Liver (tissue), 9 donors: Measurements from ENCODE around the gene MED31. TPM values are rescaled to one million over a fixed set of nuclear protein-coding genes. Genes with fewer than 3 reads are reported as not detected.

Source experiments
- DNase-seq: peaks from one replicate; pipeline ENCODE4 v3.0.0-alpha.2; 2017; ENCODE audit warnings: low spot score
- H3K27ac ChIP-seq, 2 donors: one replicate each; pipeline ENCODE4 v1.7.0; 2013; ENCODE audit warnings: inconsistent platforms in 2 of 2, low read length in 2 of 2, control low read depth in 1 of 2, low read depth in 1 of 2, mild to moderate bottlenecking in 1 of 2
- H3K27me3 ChIP-seq, 4 donors: one replicate each; pipeline versions ENCODE4 v1.6.1 to v1.7.0; 2013; ENCODE audit warnings: low read length in 3 of 4, inconsistent platforms in 1 of 4, mild to moderate bottlenecking in 1 of 4, moderate library complexity in 1 of 4; ENCODE audit not compliant: control insufficient read depth in 4 of 4, insufficient read depth in 4 of 4
- H3K36me3 ChIP-seq, 4 donors: one replicate each; pipeline versions ENCODE4 v1.6.1 to v1.7.0; 2013; ENCODE audit warnings: low read length in 3 of 4, mild to moderate bottlenecking in 3 of 4, low read depth in 1 of 4, moderate library complexity in 1 of 4; ENCODE audit not compliant: control insufficient read depth in 4 of 4, insufficient read depth in 3 of 4
- H3K4me1 ChIP-seq, 4 donors: one replicate each; pipeline versions ENCODE4 v1.6.1 to v1.7.0; 2013; ENCODE audit warnings: low read length in 3 of 4, mild to moderate bottlenecking in 3 of 4, moderate library complexity in 1 of 4; ENCODE audit not compliant: control insufficient read depth in 4 of 4, insufficient read depth in 4 of 4
- H3K4me3 ChIP-seq, 3 donors: one replicate each; pipeline versions ENCODE4 v1.6.1 to v1.7.0; 2013; ENCODE audit warnings: low read length in 3 of 3, control low read depth in 1 of 3, low read depth in 1 of 3, mild to moderate bottlenecking in 1 of 3
- H3K9ac ChIP-seq, 2 donors: one replicate each; pipeline ENCODE4 v1.7.0; 2013; ENCODE audit warnings: low read length in 2 of 2, mild to moderate bottlenecking in 2 of 2, moderate library complexity in 2 of 2, control low read depth in 1 of 2, low read depth in 1 of 2
- H3K9me3 ChIP-seq, 4 donors: one replicate each; pipeline versions ENCODE4 v1.6.1 to v1.7.0; 2013; ENCODE audit warnings: low read length in 3 of 4; ENCODE audit not compliant: control insufficient read depth in 4 of 4
- EGR1 ChIP-seq, 2 donors: IDR thresholded peaks; 2 replicates each; pipeline ENCODE4 v1.6.1; 2016 to 2018; ENCODE audit warnings: antibody characterized with exemption in 2 of 2, low read depth in 2 of 2
- GABPA ChIP-seq, 2 donors: IDR thresholded peaks in 1 of 2; conservative IDR thresholded peaks in 1 of 2; 2 replicates each; pipeline ENCODE4 v1.6.1; 2016; ENCODE audit warnings: antibody characterized with exemption in 2 of 2, mild to moderate bottlenecking in 1 of 2, moderate library complexity in 1 of 2
- HNF4A ChIP-seq, 2 donors: conservative IDR thresholded peaks; 2 replicates each; pipeline ENCODE4 v1.6.1; 2016; ENCODE audit warnings: antibody characterized with exemption in 2 of 2, mild to moderate bottlenecking in 2 of 2
- HNF4G ChIP-seq: IDR thresholded peaks from 2 replicates; pipeline ENCODE4 v1.6.1; 2016; ENCODE audit warnings: antibody characterized with exemption
- JUND ChIP-seq, 2 donors: IDR thresholded peaks; 2 replicates each; pipeline ENCODE4 v1.6.1; 2016; ENCODE audit warnings: antibody characterized with exemption in 2 of 2
- RAD21 ChIP-seq, 2 donors: IDR thresholded peaks; 2 replicates each; pipeline ENCODE4 v1.6.1; 2016; ENCODE audit warnings: antibody characterized with exemption in 2 of 2, mild to moderate bottlenecking in 2 of 2
- RXRA ChIP-seq, 2 donors: IDR thresholded peaks; 2 replicates each; pipeline ENCODE4 v1.6.1; 2017 to 2018; ENCODE audit warnings: antibody characterized with exemption in 2 of 2, mild to moderate bottlenecking in 1 of 2
- SP1 ChIP-seq: IDR thresholded peaks from 2 replicates; pipeline ENCODE4 v1.6.1; 2018; ENCODE audit warnings: antibody characterized with exemption, mild to moderate bottlenecking
- TAF1 ChIP-seq: conservative IDR thresholded peaks from 2 replicates; pipeline ENCODE4 v1.6.1; 2016; ENCODE audit warnings: antibody characterized with exemption, mild to moderate bottlenecking
- WGBS: extraction: QIAGEN DNeasy Blood & Tissue Kit; methylation state at CpG from one replicate; pipeline ENCODE4 v1.1.7; 2013; 5-methylcytosine and 5-hydroxymethylcytosine counted together
- polyA plus RNA-seq, 2 donors: library from polyadenylated mRNA; stranded (reverse) in 1 of 2; unstranded in 1 of 2; fragments of 200-250 nt in 1 of 2; fragments of >200 nt in 1 of 2; fragmentation: Nextera tagmentation in 1 of 2; extraction: Ambion mirVana in 1 of 2; gene quantifications; one replicate each; pipeline versions ENCODE4 v1.2.1 to v1.2.3, GENCODE V29; 2013 to 2015
- total RNA-seq, 2 donors: library from RNA; depleted of rRNA; stranded (reverse); fragments of >200 nt; gene quantifications; one replicate each; pipeline ENCODE4 v1.2.3, GENCODE V29; 2014
- TF ChIP-seq, protein P1 (sequence below): fragments of 150-350 bp; IDR thresholded peaks from 2 replicates; pipeline ENCODE4 v1.5.1; 2017; ENCODE audit warnings: improper control_type of control experiment, low read depth, low read length; ENCODE audit not compliant: missing input control
- TF ChIP-seq, protein P2 (sequence below): IDR thresholded peaks from 2 replicates; pipeline ENCODE4 v1.6.1; 2016; ENCODE audit warnings: antibody characterized with exemption
- TF ChIP-seq, protein P3 (sequence below): IDR thresholded peaks from 2 replicates; pipeline ENCODE4 v1.6.1; 2016; ENCODE audit warnings: antibody characterized with exemption, mild to moderate bottlenecking
- TF ChIP-seq, protein P4 (sequence below): IDR thresholded peaks from 2 replicates; pipeline ENCODE4 v1.6.1; 2016; ENCODE audit warnings: antibody characterized with exemption
- TF ChIP-seq, protein P5 (sequence below): IDR thresholded peaks from 2 replicates; pipeline ENCODE4 v1.6.1; 2016; ENCODE audit warnings: antibody characterized with exemption
- donor health status: healthy.
- donor health status: healthy.
- donor health status: healthy.
- donor health status: healthy.
- donor health status: healthy.

The MED31 gene
- total and polyA plus RNA-seq, 4 donors = 6.9 to 29.8 (median 8.7) TPM

DNA sequence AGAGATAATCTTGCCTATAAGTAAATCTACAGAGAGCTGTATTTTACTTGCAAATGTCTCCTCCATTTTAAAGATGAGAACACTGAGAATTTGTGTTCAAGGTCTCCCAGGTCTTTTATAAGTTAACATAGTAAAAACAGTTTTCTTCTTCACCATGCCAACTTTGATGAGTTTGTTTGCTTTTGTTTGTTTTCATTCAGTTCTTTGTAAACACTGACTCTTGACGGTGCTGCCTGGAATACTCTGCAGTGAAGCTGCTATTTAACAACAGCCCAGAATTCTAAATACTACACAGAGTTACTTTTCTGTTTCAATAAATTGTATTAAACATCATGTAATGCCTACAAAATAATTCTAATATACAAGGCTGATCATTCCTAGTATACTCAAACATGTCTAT is 53.7 kb downstream of the MED31 start:
- H3K27me3 ChIP-seq = no peaks in the 10 kb centered on the region
- WGBS = 36% methylated on average over 1 of the region's 1 CpG
- peaks cover 2 to 14% (median 8%) of the 10 kb centered on the region in 4 donors for H3K36me3 ChIP-seq
- no peaks in the 10 kb centered on the region for H3K9me3 ChIP-seq
- DNase-seq = no peak
- peak overlapping the region in 1 of 2 donors; percentile 24 for H3K9ac ChIP-seq
- H3K27ac ChIP-seq = no peak overlapping the region
- peaks cover 2 to 10% (median 6%) of the 10 kb centered on the region in 4 donors for H3K4me1 ChIP-seq
- TF ChIP-seq, protein P1, sequence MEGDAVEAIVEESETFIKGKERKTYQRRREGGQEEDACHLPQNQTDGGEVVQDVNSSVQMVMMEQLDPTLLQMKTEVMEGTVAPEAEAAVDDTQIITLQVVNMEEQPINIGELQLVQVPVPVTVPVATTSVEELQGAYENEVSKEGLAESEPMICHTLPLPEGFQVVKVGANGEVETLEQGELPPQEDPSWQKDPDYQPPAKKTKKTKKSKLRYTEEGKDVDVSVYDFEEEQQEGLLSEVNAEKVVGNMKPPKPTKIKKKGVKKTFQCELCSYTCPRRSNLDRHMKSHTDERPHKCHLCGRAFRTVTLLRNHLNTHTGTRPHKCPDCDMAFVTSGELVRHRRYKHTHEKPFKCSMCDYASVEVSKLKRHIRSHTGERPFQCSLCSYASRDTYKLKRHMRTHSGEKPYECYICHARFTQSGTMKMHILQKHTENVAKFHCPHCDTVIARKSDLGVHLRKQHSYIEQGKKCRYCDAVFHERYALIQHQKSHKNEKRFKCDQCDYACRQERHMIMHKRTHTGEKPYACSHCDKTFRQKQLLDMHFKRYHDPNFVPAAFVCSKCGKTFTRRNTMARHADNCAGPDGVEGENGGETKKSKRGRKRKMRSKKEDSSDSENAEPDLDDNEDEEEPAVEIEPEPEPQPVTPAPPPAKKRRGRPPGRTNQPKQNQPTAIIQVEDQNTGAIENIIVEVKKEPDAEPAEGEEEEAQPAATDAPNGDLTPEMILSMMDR = no peak
- TF ChIP-seq HNF4G (no peak), HNF4A (conservative IDR thresholded peaks at IDR 0.05) (no peak), TAF1 (no peak), RAD21 (IDR thresholded peaks at IDR 0.05) (no peak), GABPA (IDR thresholded peaks at IDR 0.05 in 1 of 2, conservative IDR thresholded peaks at IDR 0.05 in 1 of 2) (no peak), JUND (IDR thresholded peaks at IDR 0.05) (no peak), SP1 (no peak), EGR1 (IDR thresholded peaks at IDR 0.05; ENCODE audit: low read depth in 2 of 2) (no peak)
- TF ChIP-seq, protein P2, sequence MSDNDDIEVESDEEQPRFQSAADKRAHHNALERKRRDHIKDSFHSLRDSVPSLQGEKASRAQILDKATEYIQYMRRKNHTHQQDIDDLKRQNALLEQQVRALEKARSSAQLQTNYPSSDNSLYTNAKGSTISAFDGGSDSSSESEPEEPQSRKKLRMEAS = no peak
- TF ChIP-seq, protein P3, sequence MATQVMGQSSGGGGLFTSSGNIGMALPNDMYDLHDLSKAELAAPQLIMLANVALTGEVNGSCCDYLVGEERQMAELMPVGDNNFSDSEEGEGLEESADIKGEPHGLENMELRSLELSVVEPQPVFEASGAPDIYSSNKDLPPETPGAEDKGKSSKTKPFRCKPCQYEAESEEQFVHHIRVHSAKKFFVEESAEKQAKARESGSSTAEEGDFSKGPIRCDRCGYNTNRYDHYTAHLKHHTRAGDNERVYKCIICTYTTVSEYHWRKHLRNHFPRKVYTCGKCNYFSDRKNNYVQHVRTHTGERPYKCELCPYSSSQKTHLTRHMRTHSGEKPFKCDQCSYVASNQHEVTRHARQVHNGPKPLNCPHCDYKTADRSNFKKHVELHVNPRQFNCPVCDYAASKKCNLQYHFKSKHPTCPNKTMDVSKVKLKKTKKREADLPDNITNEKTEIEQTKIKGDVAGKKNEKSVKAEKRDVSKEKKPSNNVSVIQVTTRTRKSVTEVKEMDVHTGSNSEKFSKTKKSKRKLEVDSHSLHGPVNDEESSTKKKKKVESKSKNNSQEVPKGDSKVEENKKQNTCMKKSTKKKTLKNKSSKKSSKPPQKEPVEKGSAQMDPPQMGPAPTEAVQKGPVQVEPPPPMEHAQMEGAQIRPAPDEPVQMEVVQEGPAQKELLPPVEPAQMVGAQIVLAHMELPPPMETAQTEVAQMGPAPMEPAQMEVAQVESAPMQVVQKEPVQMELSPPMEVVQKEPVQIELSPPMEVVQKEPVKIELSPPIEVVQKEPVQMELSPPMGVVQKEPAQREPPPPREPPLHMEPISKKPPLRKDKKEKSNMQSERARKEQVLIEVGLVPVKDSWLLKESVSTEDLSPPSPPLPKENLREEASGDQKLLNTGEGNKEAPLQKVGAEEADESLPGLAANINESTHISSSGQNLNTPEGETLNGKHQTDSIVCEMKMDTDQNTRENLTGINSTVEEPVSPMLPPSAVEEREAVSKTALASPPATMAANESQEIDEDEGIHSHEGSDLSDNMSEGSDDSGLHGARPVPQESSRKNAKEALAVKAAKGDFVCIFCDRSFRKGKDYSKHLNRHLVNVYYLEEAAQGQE = no peak
- TF ChIP-seq, protein P4, sequence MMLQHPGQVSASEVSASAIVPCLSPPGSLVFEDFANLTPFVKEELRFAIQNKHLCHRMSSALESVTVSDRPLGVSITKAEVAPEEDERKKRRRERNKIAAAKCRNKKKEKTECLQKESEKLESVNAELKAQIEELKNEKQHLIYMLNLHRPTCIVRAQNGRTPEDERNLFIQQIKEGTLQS = no peak
- no peak overlapping the region for H3K4me3 ChIP-seq

DNA sequence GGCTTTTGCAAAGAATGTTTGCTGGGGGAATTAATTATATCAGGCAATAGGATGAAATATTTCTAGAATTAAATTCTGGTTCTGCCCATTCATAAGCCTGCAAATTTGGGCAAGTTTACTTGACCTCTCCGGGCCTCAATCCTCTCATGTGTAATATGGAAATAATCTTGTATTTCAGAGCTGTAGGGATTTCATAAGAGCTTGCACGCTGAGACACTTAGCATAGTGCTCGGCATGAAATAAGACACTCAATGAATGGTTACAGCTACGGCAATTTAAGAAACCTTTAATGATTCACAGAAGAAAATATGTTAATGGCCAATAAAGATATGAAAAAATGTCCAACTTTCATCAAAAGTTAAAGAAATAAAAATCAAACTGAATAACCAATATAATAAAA is 54.5 kb downstream of the MED31 start:
- Histone ChIP-seq H3K27ac (no peak overlapping the region), H3K4me1 (peaks cover 2 to 10% (median 6%) of the 10 kb centered on the region in 4 donors), H3K4me3 (no peak overlapping the region), H3K9me3 (no peaks in the 10 kb centered on the region), H3K9ac (no peak overlapping the region), H3K36me3 (peaks cover 2 to 18% (median 8%) of the 10 kb centered on the region in 4 donors), H3K27me3 (no peaks in the 10 kb centered on the region)
- WGBS = 99% methylated on average over 4 of the region's 4 CpGs
- DNase-seq = no peak
- TF ChIP-seq, protein P2 = no peak
- TF ChIP-seq, protein P4 = no peak
- no peak for TF ChIP-seq HNF4A (conservative IDR thresholded peaks at IDR 0.05)
- TF ChIP-seq RAD21 (IDR thresholded peaks at IDR 0.05) = no peak
- TF ChIP-seq, protein P5, sequence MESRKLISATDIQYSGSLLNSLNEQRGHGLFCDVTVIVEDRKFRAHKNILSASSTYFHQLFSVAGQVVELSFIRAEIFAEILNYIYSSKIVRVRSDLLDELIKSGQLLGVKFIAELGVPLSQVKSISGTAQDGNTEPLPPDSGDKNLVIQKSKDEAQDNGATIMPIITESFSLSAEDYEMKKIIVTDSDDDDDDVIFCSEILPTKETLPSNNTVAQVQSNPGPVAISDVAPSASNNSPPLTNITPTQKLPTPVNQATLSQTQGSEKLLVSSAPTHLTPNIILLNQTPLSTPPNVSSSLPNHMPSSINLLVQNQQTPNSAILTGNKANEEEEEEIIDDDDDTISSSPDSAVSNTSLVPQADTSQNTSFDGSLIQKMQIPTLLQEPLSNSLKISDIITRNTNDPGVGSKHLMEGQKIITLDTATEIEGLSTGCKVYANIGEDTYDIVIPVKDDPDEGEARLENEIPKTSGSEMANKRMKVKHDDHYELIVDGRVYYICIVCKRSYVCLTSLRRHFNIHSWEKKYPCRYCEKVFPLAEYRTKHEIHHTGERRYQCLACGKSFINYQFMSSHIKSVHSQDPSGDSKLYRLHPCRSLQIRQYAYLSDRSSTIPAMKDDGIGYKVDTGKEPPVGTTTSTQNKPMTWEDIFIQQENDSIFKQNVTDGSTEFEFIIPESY = no peak
- TF ChIP-seq RXRA (IDR thresholded peaks at IDR 0.05) = no peak
